Body of pancreas (tissue), 4 donors: Measurements from ENCODE around the gene AGAP1. TPM values are rescaled to one million over a fixed set of nuclear protein-coding genes. Genes with fewer than 3 reads are reported as not detected.

Source experiments
- ATAC-seq: fragments of 150-250 bp; one replicate; pipeline ENCODE4 v1.9.1; 2016
- DNase-seq, 4 donors: peaks; one replicate each; pipeline ENCODE4 v3.0.0-alpha.2; 2019
- H3K27ac ChIP-seq, 4 donors: fragments of 200-600 bp; sonication (generic); 1 replicate in 3 of 4; 2 replicates in 1 of 4; pipeline versions ENCODE4 v1.5.1 to v1.6.1; 2016 to 2019; ENCODE audit warnings: mild to moderate bottlenecking in 1 of 4, mixed read lengths in 1 of 4, moderate library complexity in 1 of 4
- H3K27me3 ChIP-seq, 2 donors: fragments of 200-600 bp; sonication (generic); one replicate each; pipeline ENCODE4 v1.6.0; 2016; ENCODE audit warnings: mild to moderate bottlenecking in 1 of 2
- H3K36me3 ChIP-seq, 2 donors: fragments of 200-600 bp; sonication (generic); replicated peaks in 1 of 2; 2 replicates each; pipeline ENCODE4 v1.5.1; 2016; ENCODE audit warnings: low read depth in 2 of 2; ENCODE audit not compliant: insufficient read depth in 1 of 2
- H3K4me1 ChIP-seq: fragments of 200-600 bp; sonication (generic); one replicate; pipeline ENCODE4 v1.6.0; 2016
- H3K4me3 ChIP-seq, 2 donors: fragments of 200-600 bp; sonication (generic); 1 replicate in 1 of 2; 2 replicates in 1 of 2; pipeline ENCODE4 v1.5.1; 2016 to 2019
- H3K9me3 ChIP-seq, 3 donors: fragments of 200-600 bp; sonication (generic); 1 replicate in 2 of 3; 2 replicates in 1 of 3; pipeline ENCODE4 v1.5.1; 2016
- POLR2A ChIP-seq, 3 donors: fragments of 450-650 bp; IDR thresholded peaks; one replicate each; pipeline ENCODE4 v1.6.1; 2016; ENCODE audit warnings: antibody characterized with exemption in 3 of 3, mild to moderate bottlenecking in 2 of 3
- WGBS, 2 donors: methylation state at CpG; one replicate each; pipeline ENCODE4 v1.1.5; 2017; 5-methylcytosine and 5-hydroxymethylcytosine counted together
- intact Hi-C: fragments of 100-400 bp; cut with DNase I; formaldehyde crosslinking; loops from one replicate; pipeline ENCODE4 v1.15.1; 2023
- total RNA-seq, 2 donors: library from RNA; depleted of rRNA; stranded (reverse); fragments of >200 nt; gene quantifications; one replicate each; pipeline ENCODE4 v1.1.0, GENCODE V29; 2016
- TF ChIP-seq, protein P1 (sequence below), 7 experiments: fragments of 450-650 bp in 4 of 7; fragments of 200-600 bp in 3 of 7; sonication (generic) in 3 of 7; IDR thresholded peaks; one replicate each; pipeline ENCODE4 v1.5.1; 2016 to 2019; ENCODE audit warnings: antibody characterized with exemption in 7 of 7

Gene AGAP1
- total RNA-seq, 2 donors from 2014 or later, result 21.3 to 32.6 TPM

DNA sequence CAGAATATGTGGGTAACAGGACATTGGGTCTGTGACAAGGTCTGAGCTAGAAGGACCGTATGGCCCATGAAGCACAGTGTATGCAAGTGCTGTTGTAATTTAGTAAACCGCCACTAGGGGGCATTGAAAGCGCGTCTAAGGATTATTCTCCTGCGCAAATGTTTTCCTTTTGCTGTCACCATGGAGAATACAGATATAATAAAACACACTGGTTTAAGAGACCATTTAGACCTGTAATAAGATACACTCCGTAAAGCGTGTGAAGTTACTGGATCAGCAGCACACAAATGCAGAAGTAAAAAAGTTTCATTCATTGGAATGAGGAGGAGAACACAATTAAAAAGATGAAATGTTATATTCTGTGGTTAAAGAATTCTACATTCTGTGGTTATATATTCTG, 272.4 kb downstream of the AGAP1 start:
- TF ChIP-seq, protein P1, sequence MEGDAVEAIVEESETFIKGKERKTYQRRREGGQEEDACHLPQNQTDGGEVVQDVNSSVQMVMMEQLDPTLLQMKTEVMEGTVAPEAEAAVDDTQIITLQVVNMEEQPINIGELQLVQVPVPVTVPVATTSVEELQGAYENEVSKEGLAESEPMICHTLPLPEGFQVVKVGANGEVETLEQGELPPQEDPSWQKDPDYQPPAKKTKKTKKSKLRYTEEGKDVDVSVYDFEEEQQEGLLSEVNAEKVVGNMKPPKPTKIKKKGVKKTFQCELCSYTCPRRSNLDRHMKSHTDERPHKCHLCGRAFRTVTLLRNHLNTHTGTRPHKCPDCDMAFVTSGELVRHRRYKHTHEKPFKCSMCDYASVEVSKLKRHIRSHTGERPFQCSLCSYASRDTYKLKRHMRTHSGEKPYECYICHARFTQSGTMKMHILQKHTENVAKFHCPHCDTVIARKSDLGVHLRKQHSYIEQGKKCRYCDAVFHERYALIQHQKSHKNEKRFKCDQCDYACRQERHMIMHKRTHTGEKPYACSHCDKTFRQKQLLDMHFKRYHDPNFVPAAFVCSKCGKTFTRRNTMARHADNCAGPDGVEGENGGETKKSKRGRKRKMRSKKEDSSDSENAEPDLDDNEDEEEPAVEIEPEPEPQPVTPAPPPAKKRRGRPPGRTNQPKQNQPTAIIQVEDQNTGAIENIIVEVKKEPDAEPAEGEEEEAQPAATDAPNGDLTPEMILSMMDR (IDR thresholded peaks at IDR 0.05), result peak; percentile 79 to 96 (median 85)
- TF ChIP-seq POLR2A (IDR thresholded peaks at IDR 0.05), result no peak
- Histone ChIP-seq H3K27ac (no peak overlapping the region), H3K4me3 (no peak overlapping the region), H3K36me3 (no peaks in the 10 kb centered on the region), H3K9me3 (no peaks in the 10 kb centered on the region), H3K4me1 (no peaks in the 10 kb centered on the region), H3K27me3 (no peaks in the 10 kb centered on the region)
- ATAC-seq, result peak; percentile 91
- WGBS, 2 donors, result 2 to 6% methylated on average over 7 of the region's 7 CpGs
- intact Hi-C loops, result loop anchor here (5.0 kb wide), 1 partner anchor 411 kb away; no protein-coding TSS in a partner anchor
- DNase-seq, result peak; percentile 70 to 82 (median 74)

DNA sequence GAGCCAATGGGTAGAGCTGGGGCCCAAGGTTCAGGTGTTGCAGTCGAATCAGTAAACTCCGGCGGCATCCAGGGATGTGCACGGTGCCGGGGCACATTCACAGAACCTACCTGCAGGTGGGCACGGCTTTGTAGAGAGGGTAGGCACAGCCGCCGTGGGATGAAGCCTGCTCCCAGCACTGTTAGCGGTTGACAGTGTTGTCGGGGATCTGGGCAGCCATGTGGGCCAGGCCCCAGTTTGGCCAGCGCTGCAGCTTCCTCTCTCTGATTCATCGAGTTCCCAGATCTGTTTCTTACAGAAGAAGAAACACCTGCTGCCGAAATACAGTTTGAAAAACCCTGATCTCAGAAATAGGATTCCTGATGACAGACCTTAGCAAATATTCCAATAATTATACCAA, 274.8 kb downstream of the AGAP1 start:
- Histone ChIP-seq H3K9me3 (no peaks in the 10 kb centered on the region), H3K27ac (no peak overlapping the region), H3K4me3 (no peak overlapping the region), H3K36me3 (no peaks in the 10 kb centered on the region), H3K4me1 (no peaks in the 10 kb centered on the region), H3K27me3 (no peaks in the 10 kb centered on the region)
- WGBS, 2 donors, result 94% methylated on average over 9 to 13 of the region's 13 CpGs
- ATAC-seq (no peak), DNase-seq (no peak)
- intact Hi-C loops, result loop anchor here (5.0 kb wide), 1 partner anchor 409 kb away; no protein-coding TSS in a partner anchor
- TF ChIP-seq, protein P1 (IDR thresholded peaks at IDR 0.05), result no peak
- no peak for TF ChIP-seq POLR2A (IDR thresholded peaks at IDR 0.05)

DNA sequence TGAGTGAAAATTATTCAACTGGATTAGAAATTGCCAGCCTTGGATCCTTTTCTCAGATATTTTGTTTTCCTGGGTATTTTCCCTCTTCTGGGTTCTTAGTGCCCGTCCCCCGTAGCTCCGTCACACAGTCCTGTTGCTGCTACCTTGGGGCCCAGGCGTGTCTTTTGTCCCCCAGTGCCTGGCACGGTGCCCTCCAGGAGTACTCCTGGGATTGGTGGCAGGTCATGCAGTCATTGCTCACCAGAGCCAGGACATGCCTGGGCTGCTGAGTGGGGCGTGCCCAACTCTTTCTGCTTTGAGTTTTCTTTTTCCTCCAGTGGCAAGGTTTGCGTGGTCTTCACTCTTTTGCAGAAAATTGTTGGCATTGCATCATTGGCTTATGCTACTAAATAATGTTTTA, 275.2 kb downstream of the AGAP1 start:
- no peaks in the 10 kb centered on the region for H3K9me3 ChIP-seq
- H3K4me1 ChIP-seq, result no peaks in the 10 kb centered on the region
- DNase-seq (no peak), ATAC-seq (no peak)
- H3K27me3 ChIP-seq, result no peaks in the 10 kb centered on the region
- no peak overlapping the region for H3K4me3 ChIP-seq
- TF ChIP-seq, protein P1 (IDR thresholded peaks at IDR 0.05), result no peak
- TF ChIP-seq POLR2A (IDR thresholded peaks at IDR 0.05), result no peak
- intact Hi-C loops, result loop anchor here (5.0 kb wide), 1 partner anchor 408 kb away; no protein-coding TSS in a partner anchor
- no peak overlapping the region for H3K27ac ChIP-seq
- H3K36me3 ChIP-seq, result no peaks in the 10 kb centered on the region
- 85 to 88% methylated on average over 7 of the region's 7 CpGs for WGBS, 2 donors

DNA sequence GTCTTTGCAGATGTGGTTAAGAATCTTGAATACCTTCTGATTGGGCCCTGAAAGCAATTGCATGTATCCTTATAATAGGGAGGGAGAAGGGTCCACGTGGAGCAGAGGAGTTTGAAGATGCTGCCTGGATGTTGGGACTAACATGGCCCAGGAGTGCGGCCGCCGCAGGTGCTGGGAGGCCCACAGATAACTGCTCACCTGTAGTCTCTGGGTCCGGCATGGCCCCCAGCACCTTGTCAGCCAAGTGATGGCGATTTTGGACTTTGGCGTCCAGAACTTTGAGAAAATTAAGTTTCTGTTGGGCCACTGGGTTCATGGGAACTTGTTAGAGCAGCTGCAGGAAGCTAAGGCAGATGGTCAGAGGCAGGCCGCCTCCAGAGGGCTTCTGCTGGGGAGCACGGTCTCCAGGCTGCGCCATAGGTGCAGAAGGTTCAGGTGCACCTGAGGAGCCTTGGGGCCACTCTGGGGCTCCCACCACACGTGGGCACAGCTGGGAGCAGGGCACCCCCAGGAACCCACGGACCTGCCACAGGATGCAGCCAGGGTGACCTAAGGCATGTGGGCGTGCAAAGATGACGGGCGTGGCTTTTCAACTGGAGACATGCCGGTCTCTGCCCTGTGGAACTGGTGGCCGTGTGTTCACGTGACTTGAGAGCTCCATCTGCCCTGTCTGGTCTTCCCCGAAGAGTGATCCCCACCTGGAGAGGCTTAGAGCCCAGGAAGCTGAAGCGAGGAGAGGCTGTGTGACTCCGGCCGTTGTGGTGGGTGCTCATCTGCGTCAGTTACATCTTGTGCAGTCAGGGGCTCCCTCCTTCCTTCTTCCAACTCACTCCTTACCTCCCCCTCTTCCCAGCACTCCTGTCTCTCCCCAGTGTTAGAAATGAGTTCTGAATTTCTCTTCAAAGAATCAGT, 277.3 kb downstream of the AGAP1 start:
- no peaks in the 10 kb centered on the region for H3K9me3 ChIP-seq
- intact Hi-C loops, result no loop called here
- H3K27ac ChIP-seq, result no peak overlapping the region
- H3K36me3 ChIP-seq, result no peaks in the 10 kb centered on the region
- no peak for TF ChIP-seq POLR2A (IDR thresholded peaks at IDR 0.05)
- TF ChIP-seq, protein P1 (IDR thresholded peaks at IDR 0.05), result no peak
- no peak for ATAC-seq
- no peak for DNase-seq
- H3K4me3 ChIP-seq, result no peak overlapping the region
- no peaks in the 10 kb centered on the region for H3K4me1 ChIP-seq
- WGBS, 2 donors, result 93 to 94% methylated on average over 16 to 23 of the region's 23 CpGs
- H3K27me3 ChIP-seq, result no peaks in the 10 kb centered on the region
